H1 (cell line): ENCODE results near the gene RBBP6. TPM values are rescaled to one million over a fixed set of nuclear protein-coding genes. Genes with fewer than 3 reads are reported as not detected.

Source experiments
- CTCF ChIA-PET: fragments of 300-600 bp; sonication (Branson Sonifier 250); formaldehyde crosslinking; loops from one replicate; lab custom pipeline; 2021; ENCODE audit not compliant: partially characterized antibody; lab: Charles Lee
- POLR2A ChIA-PET: fragments of 300-600 bp; sonication (Branson Sonifier 250); formaldehyde crosslinking; loops from one replicate; lab custom pipeline; 2021; ENCODE audit warnings: inconsistent platforms; ENCODE audit not compliant: partially characterized antibody; lab: Charles Lee
- DNase-seq, 2 experiments: peaks; one replicate each; pipeline versions ENCODE4 v3.0.0 to v3.0.0-alpha.2; 2010 to 2022; ENCODE audit warnings: low spot score in 2 of 2, low read depth in 1 of 2, mixed read lengths in 1 of 2
- FAIRE-seq: peaks from 2 replicates; lab custom pipeline; 2011; peaks lifted over from hg19 to GRCh38; lab: Jason Lieb, UNC
- H2AFZ ChIP-seq: 2 replicates; pipeline ENCODE4 v1.8.1; 2012; ENCODE audit warnings: low read length, inconsistent platforms
- H2AK5ac ChIP-seq: 2 replicates; pipeline ENCODE4 v1.6.1; 2013; ENCODE audit warnings: low read depth, low read length
- H2BK120ac ChIP-seq: replicated peaks from 2 replicates; pipeline ENCODE3; 2013; ENCODE audit warnings: low read depth, low read length, inconsistent platforms
- H2BK12ac ChIP-seq: 2 replicates; pipeline ENCODE4 v1.6.1; 2013; ENCODE audit warnings: low read depth, low read length
- H2BK15ac ChIP-seq: 2 replicates; pipeline ENCODE4 v1.6.1; 2013; ENCODE audit warnings: low read length
- H2BK20ac ChIP-seq: 2 replicates; pipeline ENCODE4 v1.6.1; 2013; ENCODE audit warnings: low read length
- H2BK5ac ChIP-seq: 2 replicates; pipeline ENCODE4 v1.6.1; 2013; ENCODE audit warnings: low read depth, low read length
- H3K14ac ChIP-seq: 2 replicates; pipeline ENCODE4 v1.6.1; 2013; ENCODE audit warnings: inconsistent platforms; ENCODE audit not compliant: insufficient read length
- H3K18ac ChIP-seq: 2 replicates; pipeline ENCODE4 v1.6.1; 2013; ENCODE audit warnings: low read length; ENCODE audit errors: extremely low read depth
- H3K23ac ChIP-seq: 2 replicates; pipeline ENCODE4 v1.6.1; 2013; ENCODE audit warnings: inconsistent platforms; ENCODE audit not compliant: insufficient read length
- H3K23me2 ChIP-seq: 2 replicates; pipeline ENCODE4 v1.6.1; 2013; ENCODE audit warnings: low read depth, low read length
- H3K27ac ChIP-seq: 2 replicates; pipeline ENCODE4 v1.6.1; 2011; ENCODE audit warnings: low read depth, low read length, inconsistent platforms
- H3K27me3 ChIP-seq, 4 experiments: replicated peaks in 1 of 4; 1 replicate in 1 of 4; 2 replicates in 3 of 4; pipeline versions ENCODE4 v1.6.1 to v1.8.1; 2011 to 2013; ENCODE audit warnings: low read length in 3 of 4, mild to moderate bottlenecking in 3 of 4, inconsistent platforms in 2 of 4, mixed read lengths in 2 of 4, moderate library complexity in 1 of 4; ENCODE audit not compliant: control insufficient read depth in 3 of 4, insufficient read depth in 3 of 4; ENCODE audit errors: extremely low read depth in 1 of 4
- H3K36me3 ChIP-seq, 4 experiments: 2 replicates each; pipeline versions ENCODE4 v1.6.1 to v1.8.1; 2011 to 2013; ENCODE audit warnings: mild to moderate bottlenecking in 4 of 4, low read length in 3 of 4, moderate library complexity in 2 of 4, control low read depth in 1 of 4, inconsistent platforms in 1 of 4; ENCODE audit not compliant: insufficient read depth in 4 of 4, control insufficient read depth in 2 of 4
- H3K4ac ChIP-seq: replicated peaks from 2 replicates; pipeline ENCODE3; 2013; ENCODE audit warnings: low read length, low read depth, mixed read lengths, inconsistent platforms; ENCODE audit not compliant: insufficient read length
- H3K4me1 ChIP-seq, 4 experiments: replicated peaks in 1 of 4; 1 replicate in 1 of 4; 2 replicates in 3 of 4; pipeline versions ENCODE4 v1.6.1 to v1.8.1; 2011 to 2013; ENCODE audit warnings: low read length in 3 of 4, inconsistent platforms in 2 of 4, mixed read lengths in 1 of 4; ENCODE audit not compliant: insufficient read depth in 4 of 4, control insufficient read depth in 3 of 4
- H3K4me2 ChIP-seq, 2 experiments: 2 replicates each; pipeline versions ENCODE4 v1.6.1 to v1.8.1; 2011 to 2013; ENCODE audit warnings: low read depth in 2 of 2, low read length in 2 of 2, control low read depth in 1 of 2, inconsistent platforms in 1 of 2, mild to moderate bottlenecking in 1 of 2; ENCODE audit not compliant: insufficient read depth in 1 of 2
- H3K4me3 ChIP-seq, 4 experiments: fragments of 200-600, 300-600 bp in 1 of 4; sonication (generic), shearing (Covaris generic), sonication (Bioruptor Twin) in 1 of 4; 2 replicates each; pipeline versions ENCODE4 v1.5.1 to v1.8.1; 2011 to 2016; ENCODE audit warnings: low read length in 4 of 4, low read depth in 3 of 4, control low read depth in 2 of 4, inconsistent platforms in 2 of 4, mild to moderate bottlenecking in 2 of 4, mixed read lengths in 1 of 4, moderate library complexity in 1 of 4; ENCODE audit not compliant: insufficient read depth in 2 of 4; ENCODE audit errors: extremely low read depth in 1 of 4
- H3K56ac ChIP-seq: replicated peaks from 2 replicates; pipeline ENCODE3; 2013; ENCODE audit warnings: low read depth, mild to moderate bottlenecking, mixed read lengths, low read length, inconsistent platforms; ENCODE audit not compliant: insufficient read length
- H3K79me1 ChIP-seq: 2 replicates; pipeline ENCODE4 v1.6.1; 2013; ENCODE audit warnings: low read depth, low read length, control low read depth
- H3K79me2 ChIP-seq, 2 experiments: 2 replicates each; pipeline versions ENCODE4 v1.6.1 to v1.8.1; 2012 to 2013; ENCODE audit warnings: low read length in 2 of 2, mild to moderate bottlenecking in 2 of 2, inconsistent platforms in 1 of 2; ENCODE audit not compliant: insufficient read depth in 2 of 2, control insufficient read depth in 1 of 2
- H3K9ac ChIP-seq, 4 experiments: replicated peaks in 1 of 4; 1 replicate in 1 of 4; 2 replicates in 3 of 4; pipeline versions ENCODE4 v1.6.1 to v1.8.1; 2011 to 2013; ENCODE audit warnings: low read depth in 3 of 4, low read length in 3 of 4, control low read depth in 2 of 4, mild to moderate bottlenecking in 2 of 4, moderate library complexity in 2 of 4, inconsistent platforms in 1 of 4; ENCODE audit errors: extremely low read depth in 1 of 4
- H3K9me3 ChIP-seq, 2 experiments: 2 replicates each; pipeline versions ENCODE4 v1.6.1 to v1.8.1; 2012 to 2013; ENCODE audit warnings: mild to moderate bottlenecking in 2 of 2, moderate library complexity in 2 of 2, control low read depth in 1 of 2, inconsistent platforms in 1 of 2, low read depth in 1 of 2, low read length in 1 of 2, mixed read lengths in 1 of 2; ENCODE audit not compliant: insufficient read depth in 2 of 2
- H4K20me1 ChIP-seq, 2 experiments: replicated peaks in 1 of 2; 2 replicates each; pipeline versions ENCODE3 to v1.8.1; 2011 to 2013; ENCODE audit warnings: inconsistent platforms in 2 of 2, low read length in 2 of 2, mild to moderate bottlenecking in 1 of 2; ENCODE audit not compliant: insufficient read depth in 2 of 2, control insufficient read depth in 1 of 2
- H4K5ac ChIP-seq: 2 replicates; pipeline ENCODE4 v1.6.1; 2013; ENCODE audit warnings: low read length, low read depth, mixed read lengths, inconsistent platforms; ENCODE audit not compliant: insufficient read length
- H4K8ac ChIP-seq: 2 replicates; pipeline ENCODE4 v1.8.0; 2013; ENCODE audit warnings: mild to moderate bottlenecking, moderate library complexity, low read length, inconsistent platforms; ENCODE audit not compliant: insufficient read depth; ENCODE audit errors: extremely low read depth
- H4K91ac ChIP-seq: replicated peaks from 2 replicates; pipeline ENCODE3; 2013; ENCODE audit warnings: low read length, mixed read lengths, inconsistent platforms; ENCODE audit not compliant: insufficient read length
- CHD2 ChIP-seq: IDR thresholded peaks from 2 replicates; pipeline ENCODE4 v1.6.1; 2012; ENCODE audit warnings: low read length, improper control_type of control experiment
- FOSL1 ChIP-seq: IDR thresholded peaks from 2 replicates; pipeline ENCODE4 v1.6.1; 2011; ENCODE audit warnings: mild to moderate bottlenecking, low read depth, low read length, moderate library complexity; ENCODE audit not compliant: insufficient read depth
- HDAC6 ChIP-seq: IDR thresholded peaks from one replicate; pipeline ENCODE4 v1.7.1; 2012; ENCODE audit warnings: low read depth, mild to moderate bottlenecking, inconsistent platforms, low read length, moderate library complexity
- JUN ChIP-seq: IDR thresholded peaks from 2 replicates; pipeline ENCODE4 v1.6.1; 2011; ENCODE audit warnings: low read depth, mild to moderate bottlenecking, improper control_type of control experiment, low read length
- JUND ChIP-seq: IDR thresholded peaks from 2 replicates; pipeline ENCODE4 v1.6.1; 2011; ENCODE audit warnings: mild to moderate bottlenecking, improper control_type of control experiment, low read length
- KDM1A ChIP-seq: fragments of 200-600, 300-600 bp; sonication (generic); IDR thresholded peaks from 2 replicates; pipeline ENCODE4 v1.7.1; 2016; ENCODE audit warnings: mild to moderate bottlenecking, low read length, borderline replicate concordance
- NRF1 ChIP-seq: IDR thresholded peaks from 2 replicates; pipeline ENCODE4 v1.6.1; 2011; ENCODE audit warnings: mild to moderate bottlenecking, low read depth, low read length, improper control_type of control experiment
- POU5F1 ChIP-seq: IDR thresholded peaks from 2 replicates; pipeline ENCODE4 v1.6.1; 2011; ENCODE audit warnings: low read depth, mild to moderate bottlenecking, low read length, moderate library complexity
- RXRA ChIP-seq: IDR thresholded peaks from 2 replicates; pipeline ENCODE4 v1.6.1; 2011; ENCODE audit warnings: low read depth, mild to moderate bottlenecking, low read length, moderate library complexity; ENCODE audit not compliant: insufficient read depth
- SIRT6 ChIP-seq: IDR thresholded peaks from one replicate; pipeline ENCODE4 v1.7.1; 2012; ENCODE audit warnings: low read length, inconsistent platforms
- TAF1 ChIP-seq: IDR thresholded peaks from 2 replicates; pipeline ENCODE4 v1.6.1; 2011; ENCODE audit warnings: mild to moderate bottlenecking, low read depth, low read length
- TBP ChIP-seq: IDR thresholded peaks from 2 replicates; pipeline ENCODE4 v1.6.1; 2011; ENCODE audit warnings: low read depth, low read length, improper control_type of control experiment
- TEAD4 ChIP-seq: IDR thresholded peaks from 2 replicates; pipeline ENCODE4 v1.6.1; 2012; ENCODE audit warnings: low read depth, low read length, inconsistent platforms, mixed read lengths
- WGBS, 2 experiments: shearing (Covaris generic) in 1 of 2; methylation state at CpG; one replicate each; pipeline versions ENCODE4 v1.1.6 to v1.1.7; 2013 to 2015; ENCODE audit warnings: low lambda C conversion rate in 2 of 2, mixed read lengths in 2 of 2, inconsistent platforms in 1 of 2, low coverage in 1 of 2, missing lambda C conversion rate in 1 of 2; ENCODE audit not compliant: insufficient replicate concordance in 2 of 2, insufficient coverage in 1 of 2, insufficient read length in 1 of 2; ENCODE audit errors: extremely low coverage in 1 of 2, missing lambda C conversion rate in 1 of 2; 5-methylcytosine and 5-hydroxymethylcytosine counted together
- polyA plus RNA-seq, 7 experiments: library from polyadenylated mRNA; depleted of rRNA in 3 of 7; stranded (reverse) in 5 of 7; unstranded in 2 of 7; fragments of >200 nt in 5 of 7; fragments of 200-250 nt in 2 of 7; gene quantifications; 1 replicate in 5 of 7; 2 replicates in 1 of 7; 4 replicates in 1 of 7; pipeline versions ENCODE4 v1.2.1 to v1.2.3, GENCODE V29; 2011 to 2013; ENCODE audit warnings: missing spikeins in 2 of 7, mixed read lengths in 2 of 7
- total RNA-seq: library from RNA; stranded (reverse); fragmentation: NEBNext Ultra II Directional; extraction: Animal tissue kit (Norgen Biotek cat#: 25700); gene quantifications from 2 replicates; pipeline ENCODE4 v1.2.1, GENCODE V29; 2021
- TF ChIP-seq, protein P1 (sequence below): IDR thresholded peaks from 2 replicates; pipeline ENCODE4 v1.6.1; 2011; ENCODE audit warnings: low read depth, mild to moderate bottlenecking, low read length; ENCODE audit not compliant: insufficient read depth

The RBBP6 gene
- total and polyA plus RNA-seq, 2 of the 8 experiments (the other 6 are each of a cell fraction or from before 2014, with no cell fraction given) = 22.5 to 54.5 TPM

DNA sequence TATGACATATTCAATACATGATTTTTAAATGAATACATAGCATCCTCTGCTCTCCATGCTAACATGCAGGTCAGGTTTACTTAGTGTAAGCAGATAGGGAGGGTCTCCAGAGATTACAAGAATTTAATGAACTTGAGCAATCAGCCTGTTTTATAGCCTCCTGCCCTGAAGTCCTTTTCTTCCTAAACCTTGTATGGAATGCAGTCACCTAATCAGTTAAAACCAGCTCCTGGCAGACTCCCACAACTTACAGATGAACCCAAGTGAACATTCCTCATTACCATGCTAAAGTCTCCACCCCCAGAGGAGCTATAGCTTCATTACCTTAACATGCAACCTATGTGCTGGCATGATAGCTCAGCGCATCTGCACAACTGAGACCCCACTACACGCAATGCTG, 48.5 kb upstream of the RBBP6 start:
- Histone ChIP-seq H2AFZ (no peak overlapping the region), H2AK5ac (no peak overlapping the region), H3K4me3 (no peak overlapping the region), H3K4ac (no peak overlapping the region), H4K5ac (no peak overlapping the region), H2BK20ac (no peak overlapping the region), H3K36me3 (no peaks in the 10 kb centered on the region), H3K14ac (no peak overlapping the region), H3K79me2 (no peaks in the 10 kb centered on the region), H3K4me2 (no peak overlapping the region), H4K8ac (no peak overlapping the region), H2BK120ac (peak overlapping the region; percentile 22), H2BK15ac (no peak overlapping the region), H3K27me3 (peaks cover 0 to 9% (median 5%) of the 10 kb centered on the region in 4 experiments; a peak in 2 of 7 replicates), H3K23me2 (no peaks in the 10 kb centered on the region), H2BK12ac (no peak overlapping the region), H3K4me1 (peaks cover 0 to under 1% (median 0%) of the 10 kb centered on the region in 4 experiments; a peak in 1 of 7 replicates), H3K18ac (no peak overlapping the region), H3K9ac (no peak overlapping the region), H4K91ac (no peak overlapping the region), H2BK5ac (no peak overlapping the region), H3K27ac (no peak overlapping the region), H3K56ac (no peak overlapping the region), H3K23ac (no peak overlapping the region), H3K79me1 (no peaks in the 10 kb centered on the region), H3K9me3 (no peaks in the 10 kb centered on the region; a peak in 1 of 4 replicates), H4K20me1 (no peaks in the 10 kb centered on the region)
- WGBS, 2 experiments = 72% methylated on average over 2 of the region's 2 CpGs; no CpG with 5 or more reads in 1 of the 2 experiments
- DNase-seq = no peak
- ChIA-PET CTCF (interaction anchor here (1.0 to 3.2 kb wide), 8 partner anchors 10 to 454 kb away, joined by 3 to 12 read pairs (median 4); no protein-coding TSS in a partner anchor), POLR2A (no interaction called here)
- FAIRE-seq = no peak
- no peak for TF ChIP-seq TAF1
- TF ChIP-seq HDAC6 = no peak
- no peak for TF ChIP-seq RXRA
- TF ChIP-seq FOSL1 = no peak
- no peak for TF ChIP-seq NRF1
- no peak for TF ChIP-seq JUN
- TF ChIP-seq POU5F1 = no peak
- no peak for TF ChIP-seq TEAD4
- TF ChIP-seq SIRT6 = no peak
- no peak for TF ChIP-seq TBP
- TF ChIP-seq JUND = no peak
- no peak for TF ChIP-seq KDM1A
- TF ChIP-seq, protein P1, sequence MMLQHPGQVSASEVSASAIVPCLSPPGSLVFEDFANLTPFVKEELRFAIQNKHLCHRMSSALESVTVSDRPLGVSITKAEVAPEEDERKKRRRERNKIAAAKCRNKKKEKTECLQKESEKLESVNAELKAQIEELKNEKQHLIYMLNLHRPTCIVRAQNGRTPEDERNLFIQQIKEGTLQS = no peak
- no peak for TF ChIP-seq CHD2
